Neuronal stem cell (in vitro differentiated cells): ENCODE measurements around the gene RARRES2.

Experiments used
- DNase-seq: peaks from one replicate; pipeline ENCODE4 v3.0.0-alpha.2; 2013; ENCODE audit warnings: low spot score
- H2AFZ ChIP-seq: one replicate; pipeline ENCODE4 v1.6.1; 2013; ENCODE audit warnings: mild to moderate bottlenecking, low read length, inconsistent platforms
- H2AK5ac ChIP-seq: 2 replicates; pipeline ENCODE4 v1.6.1; 2013; ENCODE audit warnings: low read depth, mild to moderate bottlenecking, inconsistent platforms, low read length, moderate library complexity, mixed read lengths
- H2BK120ac ChIP-seq: 2 replicates; pipeline ENCODE4 v1.6.1; 2013; ENCODE audit warnings: low read depth, mild to moderate bottlenecking, inconsistent platforms, low read length, moderate library complexity, mixed read lengths
- H2BK12ac ChIP-seq: one replicate; pipeline ENCODE4 v1.6.1; 2013; ENCODE audit warnings: low read length, inconsistent platforms
- H2BK15ac ChIP-seq: 2 replicates; pipeline ENCODE4 v1.6.1; 2013; ENCODE audit warnings: mild to moderate bottlenecking, low read length, inconsistent platforms, mixed read lengths
- H2BK5ac ChIP-seq: one replicate; pipeline ENCODE4 v1.6.1; 2013; ENCODE audit warnings: inconsistent platforms, mild to moderate bottlenecking, low read length, moderate library complexity
- H3K14ac ChIP-seq: one replicate; pipeline ENCODE4 v1.6.1; 2013; ENCODE audit warnings: low read length, inconsistent platforms
- H3K18ac ChIP-seq: 2 replicates; pipeline ENCODE4 v1.6.1; 2013; ENCODE audit warnings: low read length, inconsistent platforms
- H3K23ac ChIP-seq: 2 replicates; pipeline ENCODE4 v1.6.1; 2013; ENCODE audit warnings: low read depth, mild to moderate bottlenecking, mixed read lengths, low read length, inconsistent platforms; ENCODE audit not compliant: poor library complexity
- H3K27ac ChIP-seq: replicated peaks from 3 replicates; pipeline ENCODE4 v1.5.1; 2013; ENCODE audit warnings: low read length, inconsistent platforms
- H3K27me3 ChIP-seq, 3 experiments: 2 replicates each; pipeline ENCODE4 v1.6.1; 2013; ENCODE audit warnings: low read length in 3 of 3, mild to moderate bottlenecking in 2 of 3, inconsistent platforms in 1 of 3, low read depth in 1 of 3, mixed read lengths in 1 of 3, moderate library complexity in 1 of 3; ENCODE audit not compliant: control insufficient read depth in 3 of 3, insufficient read depth in 3 of 3
- H3K36me3 ChIP-seq, 2 donors: replicated peaks in 1 of 2; 2 replicates each; pipeline ENCODE4 v1.6.1; 2013; ENCODE audit warnings: low read length in 2 of 2; ENCODE audit not compliant: control insufficient read depth in 2 of 2, insufficient read depth in 2 of 2
- H3K4ac ChIP-seq: 2 replicates; pipeline ENCODE4 v1.6.1; 2013; ENCODE audit warnings: inconsistent platforms, mild to moderate bottlenecking, low read length, moderate library complexity
- H3K4me1 ChIP-seq, 2 donors: 1 replicate in 1 of 2; 2 replicates in 1 of 2; pipeline ENCODE4 v1.6.1; 2013; ENCODE audit warnings: low read length in 2 of 2, low read depth in 1 of 2; ENCODE audit not compliant: control insufficient read depth in 2 of 2, insufficient read depth in 1 of 2
- H3K4me2 ChIP-seq: one replicate; pipeline ENCODE4 v1.6.1; 2013; ENCODE audit warnings: mild to moderate bottlenecking, low read length, inconsistent platforms; ENCODE audit not compliant: insufficient read depth, poor library complexity, severe bottlenecking
- H3K4me3 ChIP-seq, 2 donors: 2 replicates each; pipeline ENCODE4 v1.5.1; 2013; ENCODE audit warnings: low read length in 2 of 2, mild to moderate bottlenecking in 2 of 2, inconsistent platforms in 1 of 2, moderate library complexity in 1 of 2
- H3K79me1 ChIP-seq: one replicate; pipeline ENCODE4 v1.6.1; 2013; ENCODE audit warnings: low read depth, mild to moderate bottlenecking, inconsistent platforms, low read length, moderate library complexity
- H3K9ac ChIP-seq: one replicate; pipeline ENCODE4 v1.6.1; 2013; ENCODE audit warnings: mild to moderate bottlenecking, low read depth, low read length, inconsistent platforms; ENCODE audit not compliant: poor library complexity
- H3K9me3 ChIP-seq, 2 donors: replicated peaks in 1 of 2; 2 replicates each; pipeline versions ENCODE3 to v1.6.1; 2013; ENCODE audit warnings: low read length in 2 of 2, mild to moderate bottlenecking in 2 of 2, inconsistent platforms in 1 of 2, low read depth in 1 of 2, mixed read lengths in 1 of 2, moderate library complexity in 1 of 2; ENCODE audit not compliant: control insufficient read depth in 2 of 2, insufficient read depth in 1 of 2
- H4K8ac ChIP-seq: one replicate; pipeline ENCODE4 v1.6.1; 2013; ENCODE audit warnings: low read depth, mild to moderate bottlenecking, inconsistent platforms, low read length, moderate library complexity
- H4K91ac ChIP-seq: one replicate; pipeline ENCODE4 v1.6.1; 2013; ENCODE audit warnings: low read length, low read depth, mild to moderate bottlenecking, inconsistent platforms; ENCODE audit not compliant: poor library complexity
- WGBS, 2 donors: extraction: QIAGEN DNeasy Blood & Tissue Kit; methylation state at CpG; one replicate each; pipeline ENCODE4 v1.1.7; 2013; ENCODE audit warnings: missing lambda C conversion rate in 2 of 2, mixed read lengths in 1 of 2; ENCODE audit not compliant: insufficient read length in 2 of 2, insufficient replicate concordance in 1 of 2; ENCODE audit errors: extremely low coverage in 2 of 2; 5-methylcytosine and 5-hydroxymethylcytosine counted together

RARRES2 gene

DNA sequence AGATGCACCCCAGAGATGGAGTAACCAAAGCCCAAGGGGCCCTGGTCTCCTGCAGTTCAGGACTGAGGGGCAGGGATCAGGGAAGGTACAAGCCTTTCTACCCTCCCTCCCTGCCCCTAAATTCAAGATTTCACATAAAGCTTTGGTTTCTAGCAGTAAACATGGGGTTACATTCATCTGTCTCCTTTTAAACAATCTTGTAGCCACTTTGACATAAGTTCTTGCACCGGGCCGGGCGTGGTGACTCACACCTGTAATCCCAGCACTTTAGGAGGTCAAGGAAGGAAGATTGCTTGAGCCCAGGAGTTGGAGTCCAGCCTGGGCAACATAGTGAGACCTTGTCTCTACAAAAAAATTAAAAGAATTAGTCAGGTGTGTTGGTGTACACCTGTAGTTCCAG is 14.1 kb downstream of the RARRES2 start:
- H3K4me2 ChIP-seq: no peak overlapping the region
- no peak overlapping the region for H3K18ac ChIP-seq
- H4K8ac ChIP-seq: no peak overlapping the region
- no peak overlapping the region for H2AFZ ChIP-seq
- no peak overlapping the region for H2BK5ac ChIP-seq
- no peak overlapping the region for H3K4me3 ChIP-seq
- H3K79me1 ChIP-seq: no peaks in the 10 kb centered on the region
- H2BK12ac ChIP-seq: no peak overlapping the region
- no peak overlapping the region for H4K91ac ChIP-seq
- H3K14ac ChIP-seq: no peak overlapping the region
- no peak for DNase-seq
- H2AK5ac ChIP-seq: no peak overlapping the region
- no CpG with 5 or more reads among the region's 3 CpGs for WGBS, 2 donors
- no peaks in the 10 kb centered on the region for H3K9me3 ChIP-seq
- H3K9ac ChIP-seq: no peak overlapping the region
- H3K4ac ChIP-seq: no peak overlapping the region
- H3K23ac ChIP-seq: no peak overlapping the region
- no peak overlapping the region for H3K27ac ChIP-seq
- peaks cover 4 to 8% of the 10 kb centered on the region in 2 donors for H3K4me1 ChIP-seq
- no peak overlapping the region for H2BK120ac ChIP-seq
- peaks cover 0 to 6% (median 0%) of the 10 kb centered on the region in 3 experiments for H3K27me3 ChIP-seq
- no peaks in the 10 kb centered on the region for H3K36me3 ChIP-seq
- no peak overlapping the region for H2BK15ac ChIP-seq

DNA sequence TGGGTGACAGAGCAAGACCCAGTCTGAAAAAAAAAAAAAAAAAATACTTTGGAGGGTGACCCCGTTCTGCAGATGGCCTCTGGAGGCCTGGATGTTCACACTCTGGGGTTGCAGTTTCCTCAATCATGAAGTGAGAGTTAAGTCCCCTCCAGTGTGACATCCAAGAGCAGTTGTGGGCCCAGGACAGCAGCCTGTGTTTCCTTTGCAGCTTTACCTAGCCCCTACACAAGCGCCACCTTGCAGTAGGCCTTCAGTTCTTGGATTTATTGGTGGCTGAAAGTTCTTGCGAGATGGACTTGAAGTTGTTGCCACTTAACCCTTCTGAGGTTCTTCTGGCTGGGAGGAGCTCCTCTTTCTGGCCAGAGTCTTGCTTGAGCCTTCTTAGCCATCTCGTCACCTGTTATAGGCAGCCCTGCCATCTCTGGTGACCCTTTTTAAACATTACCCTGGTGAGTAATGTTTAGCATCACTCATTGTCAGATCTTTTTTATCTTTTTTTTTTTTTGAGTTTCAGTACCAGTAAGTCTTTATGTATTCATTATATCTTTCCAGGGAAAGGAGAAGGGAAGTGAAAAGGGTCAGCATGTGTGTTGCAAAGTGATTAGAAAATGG is 14.7 kb downstream of the RARRES2 start:
- no peak overlapping the region for H2BK15ac ChIP-seq
- peaks cover 0 to 6% (median 0%) of the 10 kb centered on the region in 3 experiments for H3K27me3 ChIP-seq
- no peaks in the 10 kb centered on the region for H3K79me1 ChIP-seq
- H3K14ac ChIP-seq: no peak overlapping the region
- H3K9ac ChIP-seq: no peak overlapping the region
- WGBS, 2 donors: no CpG with 5 or more reads among the region's 4 CpGs
- no peak overlapping the region for H2BK12ac ChIP-seq
- H3K23ac ChIP-seq: no peak overlapping the region
- H3K9me3 ChIP-seq: no peaks in the 10 kb centered on the region
- no peak overlapping the region for H2BK120ac ChIP-seq
- H4K91ac ChIP-seq: no peak overlapping the region
- DNase-seq: no peak
- no peak overlapping the region for H4K8ac ChIP-seq
- no peak overlapping the region for H3K27ac ChIP-seq
- H3K4me2 ChIP-seq: no peak overlapping the region
- H3K4me1 ChIP-seq: peaks cover 4 to 8% of the 10 kb centered on the region in 2 donors
- H3K18ac ChIP-seq: no peak overlapping the region
- H3K4ac ChIP-seq: no peak overlapping the region
- H2AK5ac ChIP-seq: no peak overlapping the region
- H3K36me3 ChIP-seq: no peaks in the 10 kb centered on the region
- no peak overlapping the region for H2AFZ ChIP-seq
- H2BK5ac ChIP-seq: no peak overlapping the region
- H3K4me3 ChIP-seq: no peak overlapping the region

DNA sequence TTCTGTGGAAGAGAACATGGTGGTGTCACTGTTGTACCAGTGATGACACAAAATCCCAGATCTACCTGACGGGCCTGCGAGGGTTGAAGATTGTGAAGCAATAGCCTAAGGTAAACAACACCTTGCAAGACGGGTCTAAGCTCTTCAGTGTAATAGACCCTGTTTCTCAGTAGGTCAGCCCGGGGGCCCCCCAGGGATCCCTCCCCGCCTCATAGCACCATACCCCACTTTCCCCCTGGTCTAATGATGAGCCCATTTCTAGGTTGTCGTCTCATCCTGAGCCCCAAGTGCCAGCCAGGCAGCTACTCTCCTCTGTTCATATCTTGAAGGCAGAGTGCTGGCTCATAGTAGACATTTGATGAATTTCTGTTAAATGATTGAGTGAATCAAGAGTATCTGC is 15.5 kb downstream of the RARRES2 start:
- H2AK5ac ChIP-seq: no peak overlapping the region
- no CpG with 5 or more reads among the region's 6 CpGs for WGBS, 2 donors
- no peaks in the 10 kb centered on the region for H3K79me1 ChIP-seq
- no peak overlapping the region for H3K23ac ChIP-seq
- H2BK12ac ChIP-seq: no peak overlapping the region
- H2BK5ac ChIP-seq: no peak overlapping the region
- peaks cover 4 to 8% of the 10 kb centered on the region in 2 donors for H3K4me1 ChIP-seq
- no peaks in the 10 kb centered on the region for H3K9me3 ChIP-seq
- H4K8ac ChIP-seq: no peak overlapping the region
- DNase-seq: no peak
- H2BK15ac ChIP-seq: no peak overlapping the region
- H3K9ac ChIP-seq: no peak overlapping the region
- no peak overlapping the region for H2BK120ac ChIP-seq
- no peak overlapping the region for H3K4me2 ChIP-seq
- H4K91ac ChIP-seq: no peak overlapping the region
- no peak overlapping the region for H3K14ac ChIP-seq
- no peak overlapping the region for H3K18ac ChIP-seq
- H3K27ac ChIP-seq: no peak overlapping the region
- H3K36me3 ChIP-seq: no peaks in the 10 kb centered on the region
- H3K27me3 ChIP-seq: peaks cover 0 to 2% (median 0%) of the 10 kb centered on the region in 3 experiments
- H3K4ac ChIP-seq: no peak overlapping the region
- H3K4me3 ChIP-seq: no peak overlapping the region
- H2AFZ ChIP-seq: no peak overlapping the region

DNA sequence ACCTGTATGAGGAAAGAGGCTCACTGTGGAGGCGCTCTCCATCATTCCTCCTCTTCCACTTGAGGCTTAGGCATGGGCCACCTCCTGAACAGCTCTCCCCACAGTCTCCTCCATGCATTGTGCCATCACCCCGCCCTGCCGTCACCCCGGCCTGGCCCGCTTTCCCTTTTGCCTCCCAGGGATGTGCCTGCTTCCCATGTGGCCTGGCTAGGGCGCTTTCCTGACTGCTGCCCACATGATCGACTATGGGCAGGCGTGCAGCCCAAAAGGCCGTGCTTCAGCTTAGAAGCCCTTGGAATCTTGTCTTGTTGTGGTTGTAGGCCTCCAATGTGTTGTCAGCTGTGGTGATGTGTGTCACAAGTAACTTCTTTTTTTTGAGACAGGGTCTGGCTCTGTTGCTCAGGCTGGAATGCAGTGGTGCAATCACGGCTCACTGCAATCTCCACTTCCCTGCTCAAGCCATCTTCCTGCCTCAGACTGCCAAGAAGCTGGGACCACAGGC is 16.3 kb downstream of the RARRES2 start:
- no peak overlapping the region for H3K4me3 ChIP-seq
- H3K27ac ChIP-seq: no peak overlapping the region
- H3K36me3 ChIP-seq: no peaks in the 10 kb centered on the region
- H3K18ac ChIP-seq: peak overlapping the region; percentile 38
- no peak overlapping the region for H3K4ac ChIP-seq
- H3K23ac ChIP-seq: peak overlapping the region; percentile 62
- no peaks in the 10 kb centered on the region for H3K9me3 ChIP-seq
- H3K27me3 ChIP-seq: peaks cover 0 to 2% (median 0%) of the 10 kb centered on the region in 3 experiments
- no peak overlapping the region for H4K91ac ChIP-seq
- H2BK12ac ChIP-seq: no peak overlapping the region
- H3K14ac ChIP-seq: no peak overlapping the region
- DNase-seq: no peak
- no peaks in the 10 kb centered on the region for H3K79me1 ChIP-seq
- H2BK15ac ChIP-seq: no peak overlapping the region
- H2AFZ ChIP-seq: peak overlapping the region; percentile 83
- WGBS, 2 donors: no CpG with 5 or more reads among the region's 10 CpGs
- H4K8ac ChIP-seq: no peak overlapping the region
- no peak overlapping the region for H2AK5ac ChIP-seq
- peaks cover 4 to 8% of the 10 kb centered on the region in 2 donors for H3K4me1 ChIP-seq
- H2BK5ac ChIP-seq: no peak overlapping the region
- no peak overlapping the region for H3K4me2 ChIP-seq
- H2BK120ac ChIP-seq: no peak overlapping the region
- no peak overlapping the region for H3K9ac ChIP-seq
